ENCODE data around the gene CPSF4L.

DNA sequence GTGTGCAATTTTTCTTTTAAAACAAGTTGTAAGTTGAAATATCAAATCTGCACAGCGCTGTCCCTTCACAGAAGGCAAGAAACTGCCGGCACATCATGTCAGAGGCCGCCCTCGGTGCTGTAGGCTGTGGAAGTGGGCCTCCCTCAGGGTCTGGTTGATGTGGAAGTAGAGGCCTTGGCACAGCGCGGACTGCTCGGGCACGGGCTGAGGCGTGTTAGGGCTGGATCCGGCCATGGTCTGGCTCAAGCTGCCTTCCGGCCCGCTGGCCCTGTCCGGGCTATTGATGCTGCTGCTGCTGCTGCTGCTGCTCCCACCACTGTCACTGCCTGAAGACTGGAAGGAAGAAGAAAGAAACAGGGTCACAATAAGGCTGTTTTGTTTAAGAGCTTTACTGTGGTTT, 52.2 kb downstream of the CPSF4L start:
- TF ChIP-seq CTCF (IDR thresholded peaks at IDR 0.05) (no peak), POLR2A (IDR thresholded peaks at IDR 0.05) (no peak)

All from heart left ventricle (tissue), 13 donors.